Hippocampal formation (tissue), 2 donors: ENCODE measurements around the gene ALX1.

Source experiments
- DNase-seq, 2 donors: peaks; one replicate each; lab custom pipeline; 2025; lab: John Stamatoyannopoulos, UW

ALX1 gene

GRCh38 chr12:85280165-85280983, at the start of gene ALX1:
TSS of gene ALX1 (plus strand) at chr12:85280220. CDS start at chr12:85280262, 42 bp downstream.
- DNase-seq, result no peak

- DNase-seq, result no peak
Observed at GRCh38 chr12:85237327-85237726, 42.7 kb upstream of the ALX1 start.

GRCh38 chr12:85244561-85244960, 35.5 kb upstream of the ALX1 start:
- DNase-seq, result no peak

- no peak for DNase-seq
Observed at GRCh38 chr12:85253853-85254252, 26.2 kb upstream of the ALX1 start.

- no peak for DNase-seq
Observed at GRCh38 chr12:85257671-85258070, 22.3 kb upstream of the ALX1 start.

GRCh38 chr12:85260447-85260846, 19.6 kb upstream of the ALX1 start:
- DNase-seq, result no peak

- no peak for DNase-seq
Observed at GRCh38 chr12:85260896-85261295, 19.1 kb upstream of the ALX1 start.

GRCh38 chr12:85266356-85266755, 13.7 kb upstream of the ALX1 start:
- no peak for DNase-seq

GRCh38 chr12:85273381-85274314, 6.4 kb upstream of the ALX1 start:
- no peak for DNase-seq

GRCh38 chr12:85274315-85274651, 5.7 kb upstream of the ALX1 start:
- DNase-seq, result no peak

- no peak for DNase-seq
Observed at GRCh38 chr12:85275374-85275773, 4.6 kb upstream of the ALX1 start.

GRCh38 chr12:85277191-85277590, 2.8 kb upstream of the ALX1 start:
- no peak for DNase-seq

GRCh38 chr12:85277900-85278597, 2.0 kb upstream of the ALX1 start:
- no peak for DNase-seq

GRCh38 chr12:85278598-85279448, 1.2 kb upstream of the ALX1 start:
- no peak for DNase-seq

GRCh38 chr12:85279449-85280164, 413 bp upstream of the ALX1 start:
- no peak for DNase-seq

- no peak for DNase-seq
Observed at GRCh38 chr12:85280984-85281630, 1.1 kb downstream of the ALX1 start.

- DNase-seq, result no peak
Observed at GRCh38 chr12:85281636-85282312, 1.8 kb downstream of the ALX1 start.

- no peak for DNase-seq
Observed at GRCh38 chr12:85283560-85283959, 3.5 kb downstream of the ALX1 start.

- no peak for DNase-seq
Observed at GRCh38 chr12:85296362-85296761, 16.3 kb downstream of the ALX1 start.

GRCh38 chr12:85299053-85299452, 19.0 kb downstream of the ALX1 start:
- DNase-seq, result no peak
